Loucy (cell line): Measurements from ENCODE around the gene PLEKHO1.
"Not testable (repeated sequence)": the region's sequence is repeated elsewhere in the genome, so short reads cannot be mapped to it uniquely, and the experiment has no call there.

Experiments
- CTCF ChIP-seq: fragments of 200-600 bp; sonication (generic); conservative IDR thresholded peaks from 2 replicates; pipeline ENCODE4 v1.5.1; 2014; ENCODE audit warnings: mild to moderate bottlenecking, antibody characterized with exemption, low read length
- EZH2phosphoT487 ChIP-seq: fragments of 200-600 bp; IDR thresholded peaks from 2 replicates; pipeline ENCODE4 v1.6.1; 2018; ENCODE audit warnings: antibody characterized with exemption, mild to moderate bottlenecking, moderate library complexity, borderline replicate concordance

GRCh38 chr1:150135400-150135799, 14.3 kb upstream of the PLEKHO1 start:
- TF ChIP-seq CTCF, EZH2phosphoT487: not testable (repeated sequence)
